Subcutaneous adipose tissue (tissue), 4 donors: ENCODE measurements around the gene MSMB. TPM values are rescaled to one million over a fixed set of nuclear protein-coding genes. Genes with fewer than 3 reads are reported as not detected.

Source experiments
- total RNA-seq, 4 donors: library from RNA; depleted of rRNA; stranded (reverse); fragments of >200 nt; gene quantifications; one replicate each; pipeline ENCODE4 v1.1.0, GENCODE V29; 2016
- TF ChIP-seq, protein P1 (sequence below): fragments of 450-650 bp; IDR thresholded peaks from one replicate; pipeline ENCODE4 v1.5.1; 2016; ENCODE audit warnings: low read depth, mild to moderate bottlenecking, control low read depth, antibody characterized with exemption, moderate library complexity

Gene MSMB
- total RNA-seq, 4 donors from 2014 or later, result not detected

- TF ChIP-seq, protein P1, sequence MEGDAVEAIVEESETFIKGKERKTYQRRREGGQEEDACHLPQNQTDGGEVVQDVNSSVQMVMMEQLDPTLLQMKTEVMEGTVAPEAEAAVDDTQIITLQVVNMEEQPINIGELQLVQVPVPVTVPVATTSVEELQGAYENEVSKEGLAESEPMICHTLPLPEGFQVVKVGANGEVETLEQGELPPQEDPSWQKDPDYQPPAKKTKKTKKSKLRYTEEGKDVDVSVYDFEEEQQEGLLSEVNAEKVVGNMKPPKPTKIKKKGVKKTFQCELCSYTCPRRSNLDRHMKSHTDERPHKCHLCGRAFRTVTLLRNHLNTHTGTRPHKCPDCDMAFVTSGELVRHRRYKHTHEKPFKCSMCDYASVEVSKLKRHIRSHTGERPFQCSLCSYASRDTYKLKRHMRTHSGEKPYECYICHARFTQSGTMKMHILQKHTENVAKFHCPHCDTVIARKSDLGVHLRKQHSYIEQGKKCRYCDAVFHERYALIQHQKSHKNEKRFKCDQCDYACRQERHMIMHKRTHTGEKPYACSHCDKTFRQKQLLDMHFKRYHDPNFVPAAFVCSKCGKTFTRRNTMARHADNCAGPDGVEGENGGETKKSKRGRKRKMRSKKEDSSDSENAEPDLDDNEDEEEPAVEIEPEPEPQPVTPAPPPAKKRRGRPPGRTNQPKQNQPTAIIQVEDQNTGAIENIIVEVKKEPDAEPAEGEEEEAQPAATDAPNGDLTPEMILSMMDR, result no peak
Measured at GRCh38 chr10:46074196-46074946, 28.3 kb upstream of the MSMB start.

- TF ChIP-seq, protein P1, result no peak
Measured at GRCh38 chr10:46073564-46073963, 27.5 kb upstream of the MSMB start.

DNA sequence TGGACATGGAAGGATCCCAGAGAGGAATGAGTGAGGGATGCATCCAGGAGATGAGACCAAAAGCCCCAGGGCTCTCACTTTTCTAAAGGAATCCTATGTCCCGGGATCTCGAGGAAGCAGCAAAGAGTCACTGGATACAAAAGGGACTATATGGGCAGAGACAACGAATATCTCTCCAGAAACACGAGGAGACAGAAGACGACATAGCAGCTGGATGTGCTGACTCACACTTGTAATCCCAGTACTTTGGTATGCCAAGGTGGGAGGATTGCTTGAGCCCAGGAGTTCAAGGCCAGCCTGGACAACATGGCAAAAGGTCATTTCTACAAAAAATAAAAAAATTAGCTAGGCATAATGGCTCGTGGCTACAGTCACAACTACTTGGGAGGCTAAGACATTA, 24.7 kb upstream of the MSMB start:
- TF ChIP-seq, protein P1, result no peak

- TF ChIP-seq, protein P1, result no peak
Measured at GRCh38 chr10:46069771-46070463, 23.8 kb upstream of the MSMB start.

- TF ChIP-seq, protein P1, result no peak
Measured at GRCh38 chr10:46068905-46069304, 22.8 kb upstream of the MSMB start.

DNA sequence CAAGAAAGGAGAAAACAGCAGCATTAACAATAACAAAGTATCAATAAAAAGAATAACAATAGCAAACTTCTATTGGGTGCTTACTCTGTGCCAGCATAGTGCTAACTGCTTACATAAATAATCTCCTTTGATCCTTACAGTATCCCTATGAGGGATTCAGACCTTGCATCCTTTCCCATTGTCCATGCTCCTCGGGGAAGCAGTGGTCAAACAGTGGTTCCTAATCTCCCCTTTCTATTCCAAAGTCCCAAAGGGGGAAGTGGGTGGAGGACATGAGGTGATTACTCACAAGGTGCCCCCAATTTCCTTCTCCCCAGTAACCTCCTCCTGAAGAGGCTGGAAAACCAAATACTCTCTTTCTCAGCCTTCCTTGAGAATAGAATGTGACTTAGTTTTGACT, 22.0 kb upstream of the MSMB start:
- TF ChIP-seq, protein P1, result no peak

GRCh38 chr10:46064269-46064817, 18.3 kb upstream of the MSMB start:
- TF ChIP-seq, protein P1, result no peak
